CD8-positive, alpha-beta memory T cell (primary cell): ENCODE results near the gene EXOC4. TPM values are rescaled to one million over a fixed set of nuclear protein-coding genes. Genes with fewer than 3 reads are reported as not detected.

Source experiments
- CTCF ChIA-PET: fragments of 350-600 bp; sonication (Branson Sonifier 250); formaldehyde crosslinking; loops from one replicate; lab custom pipeline; 2021; ENCODE audit warnings: antibody characterized with exemption; lab: Charles Lee
- POLR2A ChIA-PET: fragments of 350-600 bp; sonication (Branson Sonifier 250); formaldehyde crosslinking; loops from one replicate; lab custom pipeline; 2021; ENCODE audit warnings: antibody characterized with exemption; lab: Charles Lee
- DNase-seq, 5 donors: peaks; one replicate each; pipeline versions ENCODE4 v3.0.0 to v3.0.0-alpha.2; 2020 to 2022; ENCODE audit warnings: mixed read lengths in 1 of 5
- H3K27ac ChIP-seq: one replicate; pipeline ENCODE4 v1.7.0; 2013; ENCODE audit warnings: low read depth, mild to moderate bottlenecking, low read length, moderate library complexity
- H3K27me3 ChIP-seq: 2 replicates; pipeline ENCODE4 v1.7.0; 2013; ENCODE audit warnings: low read length, mild to moderate bottlenecking; ENCODE audit not compliant: insufficient read depth, poor library complexity, severe bottlenecking
- H3K36me3 ChIP-seq: 2 replicates; pipeline ENCODE4 v1.7.0; 2013; ENCODE audit warnings: mild to moderate bottlenecking, low read length, moderate library complexity; ENCODE audit not compliant: insufficient read depth
- H3K4me1 ChIP-seq: 2 replicates; pipeline ENCODE4 v1.7.0; 2013; ENCODE audit warnings: mild to moderate bottlenecking, low read length, moderate library complexity; ENCODE audit not compliant: insufficient read depth
- H3K4me3 ChIP-seq: 2 replicates; pipeline ENCODE4 v1.7.0; 2013; ENCODE audit warnings: mild to moderate bottlenecking, low read length
- H3K9me3 ChIP-seq: 2 replicates; pipeline ENCODE4 v1.7.0; 2013; ENCODE audit warnings: mild to moderate bottlenecking, low read length
- H3K27ac Mint-ChIP-seq, 8 donors: one replicate each; pipeline ENCODE4 v1.8.0; 2020 to 2021; ENCODE audit warnings: mixed read lengths in 8 of 8, mild to moderate bottlenecking in 6 of 8, inconsistent platforms in 3 of 8, moderate library complexity in 3 of 8
- H3K27me3 Mint-ChIP-seq, 2 donors: one replicate each; pipeline ENCODE4 v1.8.0; 2020 to 2021; ENCODE audit warnings: mixed read lengths in 2 of 2, mild to moderate bottlenecking in 1 of 2, moderate library complexity in 1 of 2
- H3K36me3 Mint-ChIP-seq, 3 donors: one replicate each; pipeline ENCODE4 v1.8.0; 2020 to 2021; ENCODE audit warnings: mixed read lengths in 3 of 3, inconsistent platforms in 1 of 3, mild to moderate bottlenecking in 1 of 3
- H3K4me1 Mint-ChIP-seq, 3 donors: one replicate each; pipeline ENCODE4 v1.8.0; 2020 to 2021; ENCODE audit warnings: mixed read lengths in 3 of 3, inconsistent platforms in 1 of 3, mild to moderate bottlenecking in 1 of 3
- H3K4me3 Mint-ChIP-seq, 7 donors: one replicate each; pipeline ENCODE4 v1.8.0; 2020 to 2021; ENCODE audit warnings: mixed read lengths in 7 of 7, mild to moderate bottlenecking in 6 of 7, moderate library complexity in 4 of 7, inconsistent platforms in 2 of 7
- H3K9me3 Mint-ChIP-seq, 5 donors: one replicate each; pipeline ENCODE4 v1.8.0; 2020 to 2022; ENCODE audit warnings: mixed read lengths in 5 of 5, mild to moderate bottlenecking in 3 of 5, moderate library complexity in 2 of 5, inconsistent platforms in 1 of 5
- polyA plus RNA-seq: library from polyadenylated mRNA; unstranded; fragments of 300-500 nt; fragmentation: Illumina TruSeq; gene quantifications from one replicate; pipeline ENCODE4 v1.2.3, GENCODE V29; 2021
- total RNA-seq, 2 experiments: library from RNA; stranded (reverse); gene quantifications; one replicate each; pipeline ENCODE4 v1.2.3, GENCODE V29; 2021

EXOC4 gene
- total and polyA plus RNA-seq, 3 experiments from 2014 or later = 34.5 to 53.2 (median 50.3) TPM

DNA sequence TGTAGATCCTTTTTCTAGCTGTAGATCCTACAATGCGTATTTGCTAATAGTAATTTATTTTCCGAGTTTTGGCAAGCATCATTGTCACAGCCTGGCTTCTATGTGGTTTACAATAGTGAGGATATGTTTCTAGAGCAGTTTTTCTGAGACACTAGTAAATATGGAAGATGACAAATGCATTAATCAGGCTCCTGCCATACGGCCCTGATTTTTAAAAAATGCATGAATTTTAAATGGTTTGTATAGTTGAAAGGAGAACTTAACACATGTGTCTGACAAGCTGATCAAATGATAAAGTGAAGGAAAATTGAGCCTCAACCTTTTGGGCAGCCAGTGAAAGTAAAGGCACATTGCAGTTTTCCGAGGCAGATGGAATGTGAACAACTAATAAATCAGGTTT lies 354.1 kb downstream of the EXOC4 start:
- no peaks in the 10 kb centered on the region for H3K4me1 ChIP-seq
- no peaks in the 10 kb centered on the region for H3K27me3 Mint-ChIP-seq
- H3K36me3 ChIP-seq = no peaks in the 10 kb centered on the region
- H3K36me3 Mint-ChIP-seq = peaks cover 0 to 9% (median 2%) of the 10 kb centered on the region in 3 donors
- no peak overlapping the region for H3K27ac ChIP-seq
- DNase-seq = no peak
- H3K4me3 ChIP-seq = no peak overlapping the region
- no peaks in the 10 kb centered on the region for H3K9me3 Mint-ChIP-seq
- no peak overlapping the region for H3K4me3 Mint-ChIP-seq
- H3K27me3 ChIP-seq = no peaks in the 10 kb centered on the region
- CTCF ChIA-PET = no interaction called here
- peaks cover 2 to 5% (median 4%) of the 10 kb centered on the region in 3 donors for H3K4me1 Mint-ChIP-seq
- POLR2A ChIA-PET = no interaction called here
- H3K9me3 ChIP-seq = no peaks in the 10 kb centered on the region
- no peak overlapping the region for H3K27ac Mint-ChIP-seq

DNA sequence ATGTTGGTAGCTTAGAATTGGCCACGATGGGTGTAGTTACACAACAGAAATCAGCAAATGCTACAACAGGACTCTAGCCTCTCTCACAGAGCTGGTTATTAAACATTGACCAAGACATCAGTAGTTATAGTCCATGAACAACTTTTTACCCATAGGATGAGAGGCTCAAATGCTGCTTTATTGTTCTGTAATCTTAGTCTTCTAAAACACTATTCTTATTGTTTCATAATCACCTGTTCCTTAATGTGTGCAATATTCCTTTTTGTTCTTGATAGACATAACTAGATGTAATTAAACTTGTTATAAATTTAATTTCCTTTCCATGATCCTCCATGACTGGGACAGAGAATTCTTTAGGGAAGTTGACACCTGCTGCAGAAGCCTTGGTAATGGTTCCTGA lies 356.9 kb downstream of the EXOC4 start:
- H3K4me3 ChIP-seq = no peak overlapping the region
- H3K9me3 Mint-ChIP-seq = no peaks in the 10 kb centered on the region
- no peak overlapping the region for H3K27ac Mint-ChIP-seq
- peaks cover 0 to 7% (median 0%) of the 10 kb centered on the region in 3 donors for H3K4me1 Mint-ChIP-seq
- no peaks in the 10 kb centered on the region for H3K27me3 ChIP-seq
- no peaks in the 10 kb centered on the region for H3K27me3 Mint-ChIP-seq
- H3K36me3 Mint-ChIP-seq = peaks cover 2 to 10% (median 10%) of the 10 kb centered on the region in 3 donors
- no peak overlapping the region for H3K4me3 Mint-ChIP-seq
- no peaks in the 10 kb centered on the region for H3K36me3 ChIP-seq
- no peak for DNase-seq
- no peaks in the 10 kb centered on the region for H3K4me1 ChIP-seq
- POLR2A ChIA-PET = no interaction called here
- CTCF ChIA-PET = no interaction called here
- H3K27ac ChIP-seq = no peak overlapping the region
- no peaks in the 10 kb centered on the region for H3K9me3 ChIP-seq

DNA sequence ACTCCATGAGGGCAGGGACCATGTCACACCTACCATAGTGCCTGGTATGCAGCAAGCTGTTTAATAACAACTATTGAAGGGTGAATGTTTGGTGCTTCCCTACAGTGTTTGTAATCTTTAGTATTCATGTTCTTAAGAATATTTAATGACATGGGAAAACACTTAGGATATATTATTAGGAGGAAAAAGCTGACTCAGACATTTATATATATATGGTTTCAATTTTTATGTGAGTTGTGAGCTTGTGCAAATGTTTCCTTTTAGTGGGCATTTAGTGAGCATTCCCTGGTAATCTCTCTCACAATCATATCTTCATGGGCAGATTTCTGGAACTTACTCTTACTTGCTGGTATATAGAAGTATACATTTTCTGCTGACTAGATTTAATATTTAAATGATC lies 359.1 kb downstream of the EXOC4 start:
- H3K27ac ChIP-seq = no peak overlapping the region
- Mint-ChIP-seq H3K27ac (no peak overlapping the region), H3K4me1 (peaks cover 0 to 7% (median 0%) of the 10 kb centered on the region in 3 donors), H3K27me3 (no peaks in the 10 kb centered on the region), H3K9me3 (no peaks in the 10 kb centered on the region), H3K36me3 (peaks cover 3 to 10% (median 10%) of the 10 kb centered on the region in 3 donors), H3K4me3 (no peak overlapping the region)
- H3K9me3 ChIP-seq = no peaks in the 10 kb centered on the region
- H3K4me1 ChIP-seq = no peaks in the 10 kb centered on the region
- ChIA-PET POLR2A (no interaction called here), CTCF (no interaction called here)
- H3K4me3 ChIP-seq = no peak overlapping the region
- no peaks in the 10 kb centered on the region for H3K36me3 ChIP-seq
- DNase-seq = no peak
- H3K27me3 ChIP-seq = no peaks in the 10 kb centered on the region

DNA sequence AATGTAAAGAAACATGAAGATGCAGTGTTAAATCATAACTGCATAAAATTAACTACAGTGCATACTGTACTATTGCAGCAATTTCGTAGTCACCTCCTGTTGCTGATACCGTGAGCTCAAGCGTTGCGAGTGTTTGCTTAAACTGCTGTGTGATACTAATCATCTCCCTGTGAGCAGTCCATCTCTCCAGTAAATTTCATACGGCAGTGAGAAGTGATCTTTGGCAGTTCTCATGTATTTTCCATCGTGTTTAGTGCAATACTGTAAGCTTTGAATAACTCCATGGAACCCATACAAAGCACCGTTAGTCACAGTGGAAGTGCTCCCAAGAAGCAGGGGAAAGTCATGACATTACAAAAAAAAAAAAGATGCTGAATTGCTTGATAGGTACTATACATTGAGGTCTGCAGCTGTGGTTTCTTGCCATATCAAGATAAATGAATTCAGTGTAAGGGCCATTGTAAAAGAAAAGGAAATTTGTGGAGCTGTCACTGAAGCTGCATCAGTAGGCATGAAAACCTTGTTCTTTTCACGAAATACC lies 360.4 kb downstream of the EXOC4 start:
- no peaks in the 10 kb centered on the region for H3K27me3 ChIP-seq
- Mint-ChIP-seq H3K27me3 (no peaks in the 10 kb centered on the region), H3K27ac (no peak overlapping the region), H3K9me3 (no peaks in the 10 kb centered on the region), H3K4me3 (no peak overlapping the region), H3K4me1 (peaks cover 0 to 7% (median 0%) of the 10 kb centered on the region in 3 donors), H3K36me3 (peaks cover 3 to 10% (median 10%) of the 10 kb centered on the region in 3 donors)
- no peaks in the 10 kb centered on the region for H3K9me3 ChIP-seq
- H3K4me1 ChIP-seq = no peaks in the 10 kb centered on the region
- no peak for DNase-seq
- ChIA-PET CTCF (no interaction called here), POLR2A (no interaction called here)
- H3K4me3 ChIP-seq = no peak overlapping the region
- H3K36me3 ChIP-seq = no peaks in the 10 kb centered on the region
- H3K27ac ChIP-seq = no peak overlapping the region

DNA sequence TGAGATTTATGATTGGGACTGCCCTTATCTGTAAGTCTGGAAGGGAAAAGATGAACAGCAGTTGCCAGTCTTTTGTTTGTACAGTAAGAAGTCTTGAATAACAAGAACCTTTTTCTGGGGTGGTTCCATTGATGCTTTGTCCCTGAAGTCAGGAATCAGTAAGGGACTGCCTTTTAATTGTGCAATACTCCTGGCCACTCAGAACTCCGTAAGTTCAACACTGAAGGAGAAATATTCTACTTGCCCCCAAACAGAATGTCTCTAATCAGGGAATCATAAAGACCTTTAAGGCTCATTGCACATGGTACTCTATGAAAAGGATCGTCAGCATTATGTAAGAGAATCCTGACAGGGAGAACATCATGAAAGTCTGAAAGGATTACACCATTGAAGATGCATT lies 361.4 kb downstream of the EXOC4 start:
- CTCF ChIA-PET = no interaction called here
- Histone ChIP-seq H3K4me3 (no peak overlapping the region), H3K36me3 (no peaks in the 10 kb centered on the region), H3K27me3 (no peaks in the 10 kb centered on the region), H3K27ac (no peak overlapping the region), H3K4me1 (no peaks in the 10 kb centered on the region), H3K9me3 (no peaks in the 10 kb centered on the region)
- Mint-ChIP-seq H3K4me3 (no peak overlapping the region), H3K4me1 (peaks cover 0 to 7% (median 0%) of the 10 kb centered on the region in 3 donors), H3K27ac (no peak overlapping the region), H3K36me3 (peaks cover 3 to 10% (median 10%) of the 10 kb centered on the region in 3 donors), H3K27me3 (no peaks in the 10 kb centered on the region), H3K9me3 (no peaks in the 10 kb centered on the region)
- DNase-seq = no peak
- POLR2A ChIA-PET = no interaction called here

DNA sequence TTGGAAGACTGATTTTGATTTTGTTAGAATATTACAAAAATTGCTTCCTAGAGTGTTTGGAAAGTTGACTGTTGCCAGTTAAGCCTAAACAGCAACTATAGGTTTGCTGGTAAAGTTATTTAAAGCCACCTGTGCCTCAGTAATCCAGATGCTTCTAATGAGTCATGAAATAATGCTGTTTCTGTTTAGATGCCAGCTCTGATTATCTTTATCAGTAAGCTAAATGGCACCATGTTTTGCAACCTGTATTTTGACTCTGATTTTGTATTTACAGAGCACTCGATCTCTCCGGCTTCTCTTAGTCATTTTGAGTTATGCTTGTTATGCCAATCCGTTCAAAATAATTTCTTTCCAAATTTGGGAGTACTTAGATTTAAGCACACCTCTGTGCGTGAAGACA lies 366.1 kb downstream of the EXOC4 start:
- H3K4me1 Mint-ChIP-seq = peaks cover 0 to 2% (median 0%) of the 10 kb centered on the region in 3 donors
- Histone ChIP-seq H3K36me3 (no peaks in the 10 kb centered on the region), H3K9me3 (no peaks in the 10 kb centered on the region), H3K4me1 (no peaks in the 10 kb centered on the region), H3K4me3 (no peak overlapping the region), H3K27me3 (no peaks in the 10 kb centered on the region), H3K27ac (no peak overlapping the region)
- POLR2A ChIA-PET = no interaction called here
- CTCF ChIA-PET = no interaction called here
- H3K27me3 Mint-ChIP-seq = peaks cover 0 to 1% of the 10 kb centered on the region in 2 donors
- no peak overlapping the region for H3K4me3 Mint-ChIP-seq
- H3K36me3 Mint-ChIP-seq = peaks cover under 1 to 1% (median under 1%) of the 10 kb centered on the region in 3 donors
- DNase-seq = no peak
- H3K27ac Mint-ChIP-seq = no peak overlapping the region
- no peaks in the 10 kb centered on the region for H3K9me3 Mint-ChIP-seq

DNA sequence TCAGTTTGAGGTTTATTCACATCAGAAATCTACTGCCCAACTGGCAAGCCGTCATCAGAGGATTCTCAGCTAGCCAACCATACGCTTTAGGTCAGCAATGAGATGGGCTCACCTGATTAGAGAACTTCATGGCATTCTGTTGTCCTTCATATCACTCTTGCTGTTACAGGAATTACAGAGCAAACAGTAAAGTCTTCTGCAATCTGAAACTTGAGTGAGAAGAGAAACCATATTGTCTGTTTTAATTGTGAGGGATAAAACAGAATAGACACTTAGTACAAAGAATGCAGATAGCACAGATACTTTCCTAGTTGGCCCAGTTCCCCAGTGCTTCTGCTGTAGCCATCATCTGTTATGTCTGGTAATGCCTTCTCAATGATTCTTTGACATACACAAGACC lies 366.6 kb downstream of the EXOC4 start:
- peaks cover 0 to 1% (median 0%) of the 10 kb centered on the region in 3 donors for H3K36me3 Mint-ChIP-seq
- no peak overlapping the region for H3K4me3 ChIP-seq
- no peaks in the 10 kb centered on the region for H3K4me1 ChIP-seq
- ChIA-PET CTCF (no interaction called here), POLR2A (no interaction called here)
- no peaks in the 10 kb centered on the region for H3K9me3 Mint-ChIP-seq
- DNase-seq = no peak
- H3K27ac ChIP-seq = no peak overlapping the region
- no peaks in the 10 kb centered on the region for H3K27me3 ChIP-seq
- H3K27ac Mint-ChIP-seq = no peak overlapping the region
- H3K4me1 Mint-ChIP-seq = no peaks in the 10 kb centered on the region
- no peaks in the 10 kb centered on the region for H3K36me3 ChIP-seq
- H3K9me3 ChIP-seq = no peaks in the 10 kb centered on the region
- H3K27me3 Mint-ChIP-seq = peaks cover 0 to 1% of the 10 kb centered on the region in 2 donors
- no peak overlapping the region for H3K4me3 Mint-ChIP-seq

DNA sequence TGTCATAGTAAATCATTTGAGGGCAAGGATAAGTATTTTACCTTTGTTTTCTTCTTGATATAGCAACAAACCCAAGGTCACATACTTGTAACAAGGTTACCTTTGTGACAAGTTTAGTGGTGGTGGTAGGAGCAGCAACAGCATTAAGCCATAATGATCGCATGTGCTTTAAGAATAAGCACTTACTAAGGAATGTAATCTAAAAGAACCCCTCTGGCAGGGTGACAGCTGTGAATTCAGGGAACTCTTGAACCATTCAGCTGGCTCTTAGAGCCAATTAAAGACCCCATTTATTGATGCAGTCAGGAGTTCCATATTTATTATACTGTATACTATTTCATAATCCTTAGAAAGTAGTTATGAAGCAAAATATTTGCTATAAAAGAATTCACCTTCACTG lies 370.8 kb downstream of the EXOC4 start:
- POLR2A ChIA-PET = no interaction called here
- no peak overlapping the region for H3K4me3 Mint-ChIP-seq
- no peaks in the 10 kb centered on the region for H3K27me3 ChIP-seq
- no peak overlapping the region for H3K27ac ChIP-seq
- CTCF ChIA-PET = no interaction called here
- peaks cover 4 to 16% (median 6%) of the 10 kb centered on the region in 3 donors for H3K36me3 Mint-ChIP-seq
- no peaks in the 10 kb centered on the region for H3K4me1 Mint-ChIP-seq
- no peak for DNase-seq
- peaks cover 0 to 1% of the 10 kb centered on the region in 2 donors for H3K27me3 Mint-ChIP-seq
- H3K27ac Mint-ChIP-seq = no peak overlapping the region
- no peaks in the 10 kb centered on the region for H3K4me1 ChIP-seq
- H3K4me3 ChIP-seq = no peak overlapping the region
- H3K9me3 Mint-ChIP-seq = no peaks in the 10 kb centered on the region
- H3K36me3 ChIP-seq = no peaks in the 10 kb centered on the region
- no peaks in the 10 kb centered on the region for H3K9me3 ChIP-seq
